ENCODE data around the gene PAX2.

PAX2 gene

DNA sequence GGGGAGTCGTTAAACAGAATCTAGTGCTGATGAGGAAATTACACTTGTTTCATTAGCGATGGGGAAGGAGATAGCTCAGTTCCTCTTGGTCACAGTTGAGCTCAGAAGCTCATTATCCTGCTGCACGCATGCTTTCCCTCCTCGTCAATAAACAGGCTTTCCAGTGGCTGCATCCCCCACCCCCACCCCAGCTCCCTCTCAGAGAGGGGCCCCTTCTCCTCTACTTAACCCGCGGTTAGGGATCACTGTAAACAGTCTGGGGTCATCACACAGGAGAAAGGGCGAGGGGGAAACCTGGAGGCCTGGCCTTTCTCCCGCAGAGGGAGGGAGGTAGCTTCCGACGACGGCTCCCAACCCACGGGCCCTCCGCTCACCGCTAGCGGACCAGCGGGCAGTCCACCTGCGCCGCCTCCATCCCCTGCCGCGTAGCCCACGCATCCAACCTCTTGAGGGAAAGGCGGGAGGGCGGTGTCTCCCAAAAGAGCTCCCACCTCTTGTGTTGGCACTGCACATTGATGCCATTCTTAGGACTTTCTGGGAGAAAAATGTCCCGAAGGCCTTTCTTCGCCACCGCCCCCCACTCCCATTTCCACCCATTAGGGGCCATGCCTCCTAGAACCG lies 80.8 kb downstream of the PAX2 start:
- DNase-seq, result peak; percentile 67

GRCh38 chr10:100826661-100826982 lies 81.2 kb downstream of the PAX2 start:
- DNase-seq, result no peak

GRCh38 chr10:100826983-100827818 lies 81.8 kb downstream of the PAX2 start:
- DNase-seq, result peak; percentile 65

- DNase-seq, result peak; percentile 65
These were observed 82.7 kb downstream of the PAX2 start for GRCh38 chr10:100827819-100828737.

DNA sequence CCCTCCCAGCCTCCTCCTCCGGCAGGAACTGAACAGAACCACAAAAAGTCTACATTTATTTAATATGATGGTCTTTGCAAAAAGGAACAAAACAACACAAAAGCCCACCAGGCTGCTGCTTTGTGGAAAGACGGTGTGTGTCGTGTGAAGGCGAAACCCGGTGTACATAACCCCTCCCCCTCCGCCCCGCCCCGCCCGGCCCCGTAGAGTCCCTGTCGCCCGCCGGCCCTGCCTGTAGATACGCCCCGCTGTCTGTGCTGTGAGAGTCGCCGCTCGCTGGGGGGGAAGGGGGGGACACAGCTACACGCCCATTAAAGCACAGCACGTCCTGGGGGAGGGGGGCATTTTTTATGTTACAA lies 83.3 kb downstream of the PAX2 start:
- peak; percentile 49 for DNase-seq

- peak; percentile 10 for DNase-seq
These were observed 83.9 kb downstream of the PAX2 start for GRCh38 chr10:100829097-100829870.

- DNase-seq, result peak; percentile 16
These were observed 84.7 kb downstream of the PAX2 start for GRCh38 chr10:100829933-100830727.

DNA sequence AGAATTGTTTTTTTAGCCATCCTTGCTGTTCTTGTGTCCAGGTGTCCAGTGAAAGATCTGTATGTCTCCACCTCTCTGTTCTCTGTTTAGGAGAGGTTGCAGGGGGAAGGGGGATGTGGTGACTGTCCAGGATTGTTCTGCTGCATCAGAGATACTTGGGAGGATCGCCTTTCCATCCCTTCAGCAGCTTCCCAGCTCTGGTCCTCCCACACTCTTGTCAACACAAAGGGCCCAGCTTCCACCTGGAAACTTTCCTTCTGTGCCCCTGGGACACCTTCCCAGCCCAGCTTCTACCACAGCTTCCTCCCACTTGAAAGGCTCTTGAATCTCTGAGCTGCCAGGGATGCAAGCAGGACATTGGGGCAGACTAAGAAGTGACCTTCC lies 85.3 kb downstream of the PAX2 start:
- no peak for DNase-seq

DNA sequence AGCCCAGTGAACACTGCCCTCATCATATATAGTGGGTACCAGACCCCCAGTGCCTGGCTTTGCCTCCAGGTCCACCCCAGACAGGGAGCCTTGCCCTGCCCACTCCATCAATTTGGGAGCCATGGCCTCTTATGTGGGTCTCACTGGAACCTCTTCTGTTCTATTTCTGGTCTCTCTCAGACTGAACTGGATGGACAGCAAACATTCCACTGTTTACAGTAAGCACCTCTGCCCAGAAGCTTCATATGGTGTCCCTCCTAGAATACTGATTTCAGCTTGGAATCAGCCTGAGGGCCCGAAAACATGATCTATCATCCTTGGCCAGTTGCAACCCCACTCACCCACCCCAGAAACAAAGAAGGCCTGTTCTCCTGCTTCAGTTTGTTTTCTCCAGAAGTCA lies 86.4 kb downstream of the PAX2 start:
- no peak for DNase-seq

- no peak for DNase-seq
These were observed 90.4 kb downstream of the PAX2 start for GRCh38 chr10:100835810-100836209.

- no peak for DNase-seq
These were observed 91.5 kb downstream of the PAX2 start for GRCh38 chr10:100836891-100837290.

DNA sequence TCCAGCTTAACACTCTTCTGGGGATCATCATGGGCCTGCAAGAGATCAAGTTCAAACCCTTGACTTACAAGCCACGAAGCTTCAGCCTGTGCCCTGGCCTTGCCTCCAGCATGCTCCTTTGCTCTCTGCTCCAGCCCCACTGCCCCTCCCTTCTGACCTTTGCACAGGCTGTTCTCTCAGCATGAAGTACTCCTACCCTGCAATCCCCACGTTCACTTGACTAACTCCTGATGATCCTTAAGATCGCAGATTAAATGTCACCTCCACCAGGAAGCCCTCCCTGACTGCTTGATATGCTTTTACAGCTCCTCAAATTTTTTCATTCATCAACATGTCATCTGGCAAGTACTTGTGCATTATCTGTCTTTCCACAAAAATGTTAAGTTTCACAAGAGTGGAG lies 91.9 kb downstream of the PAX2 start:
- no peak for DNase-seq

- peak; percentile 31 for DNase-seq
These were observed 93.6 kb downstream of the PAX2 start for GRCh38 chr10:100838986-100839385.

DNA sequence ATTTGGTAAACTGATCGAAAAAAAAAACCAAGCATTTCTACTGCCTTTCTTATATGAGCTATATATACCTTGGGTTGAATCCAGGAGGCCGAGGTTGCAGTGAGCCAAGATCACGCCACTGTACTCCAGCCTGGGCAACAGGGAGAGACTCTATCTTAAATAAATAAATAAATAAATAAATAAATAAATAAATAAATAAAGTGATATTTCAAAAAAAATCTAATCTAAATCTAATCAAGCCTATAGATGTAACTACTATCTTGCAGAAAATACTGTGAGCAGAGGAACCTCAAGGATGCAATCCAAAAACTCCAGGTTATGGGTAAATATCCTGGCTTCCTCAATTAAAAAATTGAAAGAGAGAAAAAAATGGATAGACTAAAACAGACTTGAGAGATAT lies 96.1 kb downstream of the PAX2 start:
- DNase-seq, result no peak

GRCh38 chr10:100847440-100847839 lies 102.1 kb downstream of the PAX2 start:
- DNase-seq, result no peak

DNA sequence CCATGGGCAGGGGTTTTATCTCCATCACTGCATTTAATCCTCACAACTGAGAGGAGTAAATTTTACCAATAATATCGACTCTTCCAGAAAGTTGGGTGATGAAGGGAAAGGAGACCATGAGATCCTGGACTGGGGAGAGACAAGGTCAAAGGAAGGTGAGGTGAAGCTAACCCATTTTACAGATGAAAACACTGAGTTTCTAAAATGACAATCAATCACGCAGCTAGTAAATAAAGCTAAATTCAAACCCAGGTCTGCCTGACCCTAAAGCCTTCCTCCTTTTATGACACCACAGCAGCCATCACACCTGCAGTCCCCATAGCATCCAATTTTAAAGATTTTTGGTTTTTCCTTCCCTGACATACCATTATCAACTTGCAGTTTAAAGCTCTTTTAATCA lies 103.4 kb downstream of the PAX2 start:
- no peak for DNase-seq

DNA sequence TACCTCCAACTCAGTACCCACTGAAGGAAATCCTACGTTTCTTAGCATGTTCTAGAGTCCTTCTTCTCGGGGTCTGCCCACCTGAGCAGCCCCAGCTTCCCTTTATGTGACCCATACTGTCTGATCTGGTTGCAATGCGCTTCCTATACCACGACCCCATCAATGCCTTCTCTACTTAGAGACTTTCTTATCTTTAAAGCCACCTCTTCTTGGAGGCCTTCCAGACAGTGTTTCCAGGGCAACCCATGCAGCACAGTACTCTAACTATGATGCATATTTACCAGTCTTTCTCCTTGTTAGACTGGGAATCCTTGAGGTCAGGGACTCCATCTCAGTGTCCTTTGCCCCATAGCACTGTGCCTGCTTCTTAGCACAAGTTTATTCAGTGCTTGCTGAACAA lies 112.9 kb downstream of the PAX2 start:
- peak; percentile 45 for DNase-seq

DNA sequence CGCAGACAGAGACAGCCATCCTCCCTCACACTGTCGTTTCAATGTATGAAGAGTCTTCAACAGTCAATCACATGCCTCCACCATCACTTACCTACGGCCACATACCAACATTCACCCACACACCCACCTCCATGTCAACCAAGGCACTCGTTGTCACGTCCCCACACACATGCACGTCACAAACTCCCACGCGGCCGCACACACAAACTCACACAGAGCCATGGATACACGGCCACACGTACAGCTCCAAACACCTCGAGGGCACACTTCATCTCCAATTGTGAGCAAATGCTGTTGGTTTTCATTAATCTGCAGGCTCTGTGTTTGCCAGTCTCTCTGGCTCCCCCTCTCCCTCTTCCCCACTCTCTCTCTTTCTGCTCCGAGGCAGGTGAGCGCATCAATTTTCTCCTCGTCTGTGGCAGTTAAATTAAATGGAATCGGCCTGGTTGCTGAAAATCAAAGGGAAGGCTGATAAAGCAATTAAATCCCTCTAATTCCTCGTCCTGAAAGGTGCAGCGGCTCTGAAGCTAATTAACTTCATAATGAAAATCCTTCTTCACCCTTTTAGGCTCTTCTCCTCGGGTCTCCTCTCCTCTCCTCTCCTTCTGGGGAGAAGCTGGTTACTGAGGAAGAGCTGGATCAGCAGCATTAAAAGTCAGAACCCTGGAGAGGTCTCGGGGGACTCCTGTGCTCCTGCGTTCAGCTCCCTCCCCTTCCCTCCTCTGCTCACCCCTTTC lies 113.5 kb downstream of the PAX2 start:
- DNase-seq, result no peak

GRCh38 chr10:100859484-100859763 lies 114.0 kb downstream of the PAX2 start:
- no peak for DNase-seq

DNA sequence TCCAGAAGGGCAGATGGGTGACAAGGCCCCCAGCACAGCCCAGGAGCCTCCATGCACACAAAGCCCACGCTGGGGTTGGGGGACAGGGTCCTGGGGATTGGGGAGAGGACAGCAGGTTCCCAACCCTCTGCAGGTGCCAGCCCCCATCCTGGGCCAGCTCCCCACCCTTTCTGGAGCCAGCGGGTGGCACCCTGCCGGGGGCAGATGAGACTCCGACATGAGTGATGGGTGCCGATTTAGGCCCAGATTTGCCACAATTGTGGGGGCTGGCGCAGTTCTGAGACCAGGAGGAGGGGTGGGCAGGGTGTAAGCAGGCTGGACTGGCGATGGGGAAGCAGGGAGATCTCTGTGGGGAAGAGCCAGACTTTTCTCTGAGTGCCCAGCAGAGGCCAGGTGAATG lies 118.1 kb downstream of the PAX2 start:
- DNase-seq, result no peak

- no peak for DNase-seq
These were observed 118.9 kb downstream of the PAX2 start for GRCh38 chr10:100864036-100864885.

Measured in hematopoietic multipotent progenitor cell treated with erythropoietin and hydrocortisone succinate and interleukin-3 and kit ligand, for 4 days (in vitro differentiated cells).